ENCODE measurements around the gene SYNE4. TPM values are rescaled to one million over a fixed set of nuclear protein-coding genes. Genes with fewer than 3 reads are reported as not detected.

Gene SYNE4
- total and polyA plus RNA-seq, 2 of the 13 experiments (the other 11 are each of a cell fraction or from before 2014, with no cell fraction given) = 13.7 to 23.0 TPM

DNA sequence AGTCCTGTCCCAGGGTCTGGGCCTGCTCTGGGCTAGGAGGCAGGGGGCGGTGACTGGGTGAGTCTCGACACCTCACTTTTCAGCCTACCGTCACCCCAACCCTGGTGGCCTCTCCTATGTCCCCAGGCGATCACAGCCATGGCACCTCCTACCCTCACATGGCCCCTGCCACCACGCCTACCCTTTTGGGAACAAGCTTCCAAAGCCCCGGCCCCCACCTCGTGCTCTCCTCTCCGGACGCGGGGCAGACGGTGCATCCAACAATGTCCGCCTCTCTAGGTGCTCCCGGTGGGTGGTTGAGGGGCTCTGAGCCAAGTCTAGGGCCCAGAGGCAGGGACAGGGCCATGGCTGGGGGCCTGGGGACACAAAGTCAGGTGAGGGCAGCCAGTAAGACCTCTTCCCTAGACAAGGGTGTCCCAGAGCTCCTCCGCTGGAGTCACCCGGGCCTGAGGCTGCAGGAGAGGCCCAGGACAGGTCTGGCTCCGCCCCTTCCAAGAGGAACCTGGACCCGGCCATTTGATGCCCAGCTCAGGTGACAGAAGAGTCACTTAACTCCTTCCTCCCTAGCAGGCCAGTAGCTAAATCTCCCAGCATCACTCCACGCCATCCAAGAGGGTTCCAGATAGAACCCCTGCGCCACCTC lies at the start of gene SYNE4 (continued):
- TF ChIP-seq ZNF333 (CRISPR knock-in tag; IDR thresholded peaks at IDR 0.05; ENCODE audit: borderline replicate concordance) = peak; percentile 55; the same call in 1 of the 2 replicates
- TF ChIP-seq NR2C2 (CRISPR knock-in tag; IDR thresholded peaks at IDR 0.05; ENCODE audit: borderline replicate concordance) = peak; percentile 53
- no peak for TF ChIP-seq ZNF234 (CRISPR knock-in tag; conservative IDR thresholded peaks at IDR 0.05)
- TF ChIP-seq ZNF292 (CRISPR knock-in tag; IDR thresholded peaks at IDR 0.05; ENCODE audit: borderline replicate concordance, low read depth) = no peak
- no peak for TF ChIP-seq ZBTB14 (CRISPR knock-in tag; IDR thresholded peaks at IDR 0.05)
- no peak for TF ChIP-seq ZNF7 (CRISPR knock-in tag; IDR thresholded peaks at IDR 0.05)
- peak; percentile 56; the same call in 1 of the 2 replicates for TF ChIP-seq ZNF329 (CRISPR knock-in tag; IDR thresholded peaks at IDR 0.05; ENCODE audit: low read depth)
- TF ChIP-seq RBM39 (IDR thresholded peaks at IDR 0.05; ENCODE audit: low read depth, low read length, poor library complexity, severe bottlenecking) = no peak
- TF ChIP-seq GATAD2A (CRISPR knock-in tag; IDR thresholded peaks at IDR 0.05) = peak; percentile 14; the same call in 1 of the 2 replicates
- TF ChIP-seq ZNF878 (CRISPR knock-in tag; IDR thresholded peaks at IDR 0.05) = no peak
- TF ChIP-seq WIZ (CRISPR knock-in tag; IDR thresholded peaks at IDR 0.05) = no peak
- peak; percentile 71 for TF ChIP-seq TBX2 (CRISPR knock-in tag; IDR thresholded peaks at IDR 0.05; ENCODE audit: borderline replicate concordance)
- TF ChIP-seq ZKSCAN8 (CRISPR knock-in tag; IDR thresholded peaks at IDR 0.05; ENCODE audit: borderline replicate concordance) = no peak
- TF ChIP-seq ZNF841 (CRISPR knock-in tag; IDR thresholded peaks at IDR 0.05; ENCODE audit: borderline replicate concordance) = no peak
- no peak for TF ChIP-seq ARID5B (CRISPR knock-in tag; IDR thresholded peaks at IDR 0.05)
- TF ChIP-seq HOXA5 (CRISPR knock-in tag; IDR thresholded peaks at IDR 0.05) = no peak
- TF ChIP-seq SIN3B (IDR thresholded peaks at IDR 0.05; ENCODE audit: low read length) = no peak
- no peak for TF ChIP-seq TOPORS (CRISPR knock-in tag; IDR thresholded peaks at IDR 0.05)
- peak; percentile 71; the same call in 1 of the 2 replicates for TF ChIP-seq ZNF225 (CRISPR knock-in tag; IDR thresholded peaks at IDR 0.05)
- TF ChIP-seq AGO2 (optimal IDR thresholded peaks at IDR 0.05; ENCODE audit: low read depth, low read length) = peak; percentile 78
- no peak for TF ChIP-seq ZNF446 (CRISPR knock-in tag; IDR thresholded peaks at IDR 0.05)
- TF ChIP-seq, protein P1, sequence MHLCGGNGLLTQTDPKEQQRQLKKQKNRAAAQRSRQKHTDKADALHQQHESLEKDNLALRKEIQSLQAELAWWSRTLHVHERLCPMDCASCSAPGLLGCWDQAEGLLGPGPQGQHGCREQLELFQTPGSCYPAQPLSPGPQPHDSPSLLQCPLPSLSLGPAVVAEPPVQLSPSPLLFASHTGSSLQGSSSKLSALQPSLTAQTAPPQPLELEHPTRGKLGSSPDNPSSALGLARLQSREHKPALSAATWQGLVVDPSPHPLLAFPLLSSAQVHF (CRISPR knock-in tag; IDR thresholded peaks at IDR 0.05) = no peak
- TF ChIP-seq CBFB (CRISPR knock-in tag; IDR thresholded peaks at IDR 0.05) = no peak
- TF ChIP-seq RARA (CRISPR knock-in tag; IDR thresholded peaks at IDR 0.05) = no peak
- TF ChIP-seq HOXD1 (CRISPR knock-in tag; IDR thresholded peaks at IDR 0.05) = 0 out of 2 replicates have a peak, but pooled peaks have one; percentile 52
- no peak for TF ChIP-seq NFRKB (IDR thresholded peaks at IDR 0.05)

All from HepG2 (cell line).